GM15510 (cell line): Measurements from ENCODE around the gene XPR1.

Source experiments
- POLR2A ChIP-seq: IDR thresholded peaks from 3 replicates; pipeline ENCODE4 v1.6.1; 2011; ENCODE audit warnings: borderline replicate concordance; ENCODE audit not compliant: insufficient read length; ENCODE audit errors: extremely low read depth

Gene XPR1

DNA sequence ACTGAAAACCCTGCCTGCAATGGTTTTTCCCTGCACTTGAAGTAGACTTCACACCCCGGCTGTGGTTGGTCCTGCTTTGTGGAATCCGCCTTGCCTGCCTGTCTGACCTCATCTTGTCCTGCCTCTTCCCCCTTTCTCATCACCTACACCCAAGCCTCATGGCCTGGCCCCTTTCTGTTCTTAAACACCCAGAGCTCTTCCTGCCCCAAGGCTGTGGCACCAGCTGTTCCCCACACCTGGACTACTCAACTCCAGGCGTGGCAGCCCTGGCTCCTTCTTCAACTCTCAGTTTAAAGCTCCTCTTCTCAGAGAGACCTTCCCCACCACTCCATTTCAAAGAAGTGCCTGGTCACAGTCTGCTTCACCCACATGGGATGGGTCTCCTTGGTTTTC is 307.9 kb downstream of the XPR1 start:
- no peak for TF ChIP-seq POLR2A
